CD4-positive, alpha-beta T cell treated with Interleukin-17A for 4 hours (primary cell): Measurements from ENCODE around the gene AQP5.

Experiments used
- DNase-seq: peaks from one replicate; pipeline ENCODE4 v3.0.0-alpha.2; 2020; ENCODE audit warnings: mixed read lengths

The AQP5 gene

DNA sequence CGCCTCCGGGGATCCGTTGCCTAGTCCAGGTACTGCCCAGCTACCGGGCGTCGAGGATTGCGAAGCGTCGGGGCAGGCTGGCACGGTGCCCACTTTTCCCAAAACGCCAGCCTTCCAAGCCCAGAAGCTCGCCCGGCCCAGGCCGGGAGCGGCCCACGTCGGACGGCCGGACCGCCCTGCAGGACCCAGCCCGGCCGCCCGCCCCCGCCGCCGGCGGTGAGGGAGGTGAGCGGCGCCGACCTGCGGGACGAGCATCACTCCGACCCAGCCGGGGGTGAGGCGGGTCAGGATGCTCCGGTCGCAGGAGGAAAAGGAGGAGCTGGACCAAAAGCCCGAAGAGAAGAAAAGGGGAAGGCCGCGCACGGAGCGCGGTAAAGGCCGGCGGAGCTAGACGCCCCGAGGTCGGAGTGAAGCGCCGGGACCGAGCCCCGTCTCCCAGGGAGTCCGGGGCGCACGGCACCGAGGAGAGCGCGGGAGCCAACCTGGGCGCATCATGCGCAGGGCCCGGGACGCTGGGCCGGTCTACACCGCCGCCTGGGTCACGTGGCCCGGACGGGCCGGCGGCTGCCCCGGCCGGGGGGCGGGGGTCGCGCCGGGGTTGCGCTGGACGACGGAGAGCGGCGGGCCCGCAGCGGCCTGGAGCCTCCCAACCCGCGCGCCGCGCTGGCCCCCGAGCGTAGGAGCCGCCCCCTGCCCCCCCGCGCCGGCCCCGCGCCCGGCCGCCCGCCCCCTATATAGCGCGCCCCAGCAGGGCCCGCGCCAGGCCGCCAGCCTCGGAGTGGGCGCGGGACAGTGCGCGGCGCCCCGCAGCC lies at the start of gene AQP5:
Gene AQP5 (plus strand): TSS at position 762 of the 812 bp plus-strand sequence. CDS start 146 bp downstream, outside the sequence.
- no peak for DNase-seq

DNA sequence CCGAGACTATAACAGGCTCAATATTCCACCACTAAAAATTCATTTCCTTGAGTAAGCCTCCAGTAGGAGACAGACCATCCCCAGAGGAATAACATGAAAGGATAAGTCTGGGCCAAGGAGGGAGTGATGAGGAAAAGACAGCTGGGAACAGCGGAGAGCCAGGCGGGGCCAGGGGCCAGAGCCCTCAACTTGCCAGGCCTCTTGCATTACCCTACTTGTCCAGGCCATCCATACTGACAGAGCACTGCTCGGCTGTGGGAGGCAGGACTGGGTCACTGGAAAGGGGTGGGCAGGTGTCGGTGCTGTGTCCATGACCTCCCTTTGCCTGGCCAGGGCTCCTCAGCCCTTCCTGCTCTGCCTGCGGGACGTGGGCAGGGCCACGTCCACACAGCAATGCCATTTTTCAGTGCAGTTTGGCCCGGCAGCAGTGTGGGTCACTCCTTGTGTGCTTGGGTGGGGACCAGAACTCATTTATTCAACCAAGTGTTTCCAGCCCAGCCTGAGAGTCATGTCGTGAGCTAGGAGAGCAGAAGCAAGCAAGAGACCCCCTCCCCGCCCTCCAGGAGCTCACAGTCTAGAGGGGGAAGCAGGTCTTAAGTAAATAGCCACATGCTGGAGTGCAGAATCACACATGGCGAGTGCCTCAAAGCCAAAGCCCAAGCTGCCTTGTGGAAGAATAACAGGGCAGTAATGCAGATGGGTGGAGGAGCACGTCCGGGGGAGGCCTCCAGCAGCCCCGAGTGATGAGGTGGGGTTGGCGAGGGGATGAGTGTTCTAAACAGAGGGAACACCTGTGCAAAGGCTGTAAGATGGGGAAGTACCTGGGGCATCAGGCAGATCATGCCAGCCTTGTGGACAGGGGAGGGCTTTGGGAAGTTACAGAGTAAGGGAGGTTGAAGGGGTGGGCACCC lies 49.1 kb upstream of the AQP5 start:
- DNase-seq, result no peak

DNA sequence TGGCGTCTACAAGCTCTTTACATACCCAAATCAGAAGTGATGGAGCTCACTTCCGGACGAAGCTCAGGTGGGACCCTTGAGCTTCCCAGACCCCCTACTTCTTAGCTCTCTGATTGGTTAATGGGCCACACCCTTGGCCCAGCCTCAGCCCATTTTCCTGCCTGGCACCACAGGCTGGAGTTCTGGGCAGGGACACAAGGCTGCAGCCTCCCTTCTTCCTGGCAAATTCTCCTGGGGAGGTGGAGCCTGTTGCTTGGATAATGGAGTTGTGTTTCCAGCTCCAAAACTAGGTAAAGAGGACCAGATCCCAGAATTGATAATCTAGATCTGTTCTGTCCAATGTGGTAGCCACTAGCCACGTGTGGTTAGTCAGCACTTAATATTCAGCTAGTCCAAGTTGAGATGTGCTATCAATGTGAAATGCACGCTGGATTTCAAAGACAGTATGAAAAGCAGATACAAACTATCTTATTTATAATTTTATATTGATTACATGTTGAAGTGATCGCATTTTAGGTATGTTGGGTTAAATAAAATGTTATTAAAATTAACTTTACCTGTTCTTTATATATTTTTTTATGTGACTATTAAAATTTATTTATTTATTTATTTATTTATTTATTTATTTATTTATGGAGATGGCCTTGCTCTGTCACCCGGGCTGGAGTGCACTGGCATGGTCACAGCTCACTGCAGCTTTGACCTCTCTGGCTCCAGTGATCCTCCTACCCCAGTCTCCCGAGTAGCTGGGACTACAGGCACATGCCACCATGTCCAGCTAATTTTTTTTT lies 45.3 kb upstream of the AQP5 start:
- DNase-seq, result no peak

DNA sequence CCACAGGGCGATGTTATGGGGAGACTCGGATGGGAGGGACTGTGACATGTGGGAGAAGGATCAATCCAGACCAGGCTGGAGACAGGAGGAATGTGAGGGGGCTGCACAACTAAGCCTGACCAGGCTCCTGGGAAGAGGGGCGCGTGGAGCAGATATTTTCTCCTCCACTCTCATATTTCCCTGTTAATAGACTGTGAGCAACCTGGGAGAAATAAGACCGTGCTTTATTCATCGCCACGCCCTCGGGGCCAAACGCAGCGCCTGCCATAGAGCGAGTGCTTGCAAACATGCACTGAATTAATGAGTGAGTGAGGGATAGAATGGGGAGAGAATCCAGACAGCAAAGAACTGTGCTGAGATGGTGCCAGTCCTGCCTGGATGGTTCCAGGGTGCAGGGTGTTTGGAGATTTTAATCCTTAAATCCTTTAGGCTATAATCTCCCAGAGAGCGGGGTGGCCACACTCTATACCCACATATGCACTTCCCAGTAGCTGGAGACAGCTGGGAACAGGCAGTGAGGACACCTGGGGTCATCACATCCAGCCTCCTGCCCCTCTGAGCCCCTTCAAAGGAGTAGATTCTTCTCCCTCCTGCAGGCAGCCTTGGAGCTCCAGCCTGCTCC lies 44.4 kb upstream of the AQP5 start:
- DNase-seq, result no peak

DNA sequence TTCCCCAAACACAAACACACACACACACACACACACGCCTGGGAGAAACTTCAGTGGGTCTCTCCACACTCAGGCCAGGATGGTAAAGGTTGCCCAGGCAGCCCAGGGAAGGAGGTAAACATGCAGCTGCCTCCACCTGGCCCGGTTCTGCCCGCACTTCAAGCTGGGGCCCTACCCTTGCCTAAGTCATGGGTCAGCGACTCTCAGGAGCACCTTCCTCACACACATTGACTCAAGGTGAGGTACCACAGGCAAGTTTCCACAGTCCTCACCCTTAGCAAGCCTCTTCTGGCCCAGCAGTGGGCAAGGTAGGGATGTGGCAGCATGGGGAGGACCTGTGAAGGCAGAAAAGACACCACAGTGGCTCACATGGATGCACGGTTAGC lies 43.9 kb upstream of the AQP5 start:
- no peak for DNase-seq

DNA sequence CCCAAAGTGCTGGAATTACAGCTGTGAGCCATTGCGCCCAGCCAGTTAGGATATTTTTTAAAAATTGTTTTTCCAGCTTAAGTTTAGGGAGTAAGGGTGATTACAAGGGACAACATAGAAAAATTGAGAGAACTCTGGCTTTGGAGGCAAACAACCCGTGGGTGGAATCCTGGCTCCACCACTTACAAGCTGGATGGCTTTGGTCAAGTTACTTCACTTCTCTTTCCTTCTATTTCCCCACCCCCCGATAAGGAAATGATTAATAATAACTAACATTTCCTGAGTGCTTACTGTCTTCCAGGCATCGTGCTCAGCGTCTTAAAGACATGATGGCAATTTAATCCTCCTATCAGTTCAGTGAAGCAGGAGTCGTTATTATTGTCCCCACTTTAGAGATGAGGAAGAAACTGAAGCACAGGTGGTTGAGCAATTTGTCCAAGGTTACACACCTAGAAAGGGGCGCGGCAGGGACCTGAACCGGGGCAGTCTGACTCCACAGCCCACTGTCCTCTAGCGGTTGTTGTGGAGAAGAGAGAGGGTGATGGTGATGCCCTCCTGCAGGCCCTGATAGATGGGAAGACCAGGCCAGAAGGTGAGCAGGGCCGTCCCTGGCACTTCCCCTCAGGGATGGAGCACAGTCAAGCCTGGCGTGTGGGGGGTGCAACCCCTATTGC lies 41.3 kb upstream of the AQP5 start:
- no peak for DNase-seq

DNA sequence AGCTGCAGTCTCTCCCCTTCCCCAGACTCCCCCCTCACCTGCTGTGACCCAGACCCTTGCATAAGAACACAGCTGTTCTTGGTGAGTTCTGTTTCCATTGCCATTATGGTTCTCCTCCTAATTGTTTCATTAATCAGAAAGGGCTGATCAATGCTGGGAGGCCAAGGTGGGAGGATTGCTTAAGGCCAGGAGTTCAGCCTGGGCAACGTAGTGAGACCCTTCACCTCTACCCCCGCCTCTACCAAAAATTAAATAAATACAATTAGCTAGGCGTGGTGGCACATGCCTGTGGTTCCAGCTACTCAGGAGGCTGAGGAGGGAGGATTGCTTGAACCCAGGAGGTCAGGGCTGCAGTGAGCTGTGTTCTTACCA lies 40.8 kb upstream of the AQP5 start:
- DNase-seq, result no peak

DNA sequence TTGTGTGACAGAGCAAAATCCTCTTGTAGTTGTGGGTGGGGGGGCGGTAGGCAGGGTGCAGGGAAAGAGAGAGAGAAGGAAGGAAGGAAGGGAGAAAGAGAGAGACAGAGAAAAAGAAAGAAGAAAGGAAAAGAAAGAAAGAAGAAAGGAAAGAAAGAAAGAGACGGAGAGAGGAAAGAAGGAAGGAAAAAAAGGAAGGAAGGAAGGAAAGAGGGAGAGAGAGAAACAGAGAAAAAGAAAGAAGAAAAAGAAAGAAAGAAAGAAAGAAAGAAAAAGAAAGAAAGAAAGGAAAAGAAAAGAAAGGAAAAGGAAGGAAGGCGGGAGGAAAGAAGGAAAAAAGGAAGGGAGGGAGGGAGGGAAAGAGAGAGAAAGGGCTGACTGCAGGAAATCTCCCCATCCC lies 40.4 kb upstream of the AQP5 start:
- DNase-seq, result no peak

DNA sequence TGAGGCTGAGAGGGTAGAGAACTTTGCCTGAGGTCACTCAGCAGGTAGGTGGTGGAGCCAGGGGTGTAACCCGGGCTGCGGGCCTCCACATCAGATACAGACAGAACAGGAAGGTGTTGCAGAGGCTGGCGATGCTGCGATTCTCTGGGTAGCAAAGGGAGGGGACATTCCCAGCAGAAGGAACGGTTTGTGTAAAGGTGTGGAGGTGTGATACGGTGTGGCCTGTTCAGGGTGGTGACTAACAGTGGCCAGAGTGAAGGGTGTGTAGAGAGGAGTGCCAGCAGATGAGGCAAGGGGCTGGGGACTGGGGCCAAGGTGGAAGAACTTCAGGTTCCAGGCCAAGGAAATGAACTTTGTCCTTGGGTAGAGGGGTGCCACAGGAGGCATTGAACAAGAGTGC lies 39.7 kb upstream of the AQP5 start:
- DNase-seq, result no peak

DNA sequence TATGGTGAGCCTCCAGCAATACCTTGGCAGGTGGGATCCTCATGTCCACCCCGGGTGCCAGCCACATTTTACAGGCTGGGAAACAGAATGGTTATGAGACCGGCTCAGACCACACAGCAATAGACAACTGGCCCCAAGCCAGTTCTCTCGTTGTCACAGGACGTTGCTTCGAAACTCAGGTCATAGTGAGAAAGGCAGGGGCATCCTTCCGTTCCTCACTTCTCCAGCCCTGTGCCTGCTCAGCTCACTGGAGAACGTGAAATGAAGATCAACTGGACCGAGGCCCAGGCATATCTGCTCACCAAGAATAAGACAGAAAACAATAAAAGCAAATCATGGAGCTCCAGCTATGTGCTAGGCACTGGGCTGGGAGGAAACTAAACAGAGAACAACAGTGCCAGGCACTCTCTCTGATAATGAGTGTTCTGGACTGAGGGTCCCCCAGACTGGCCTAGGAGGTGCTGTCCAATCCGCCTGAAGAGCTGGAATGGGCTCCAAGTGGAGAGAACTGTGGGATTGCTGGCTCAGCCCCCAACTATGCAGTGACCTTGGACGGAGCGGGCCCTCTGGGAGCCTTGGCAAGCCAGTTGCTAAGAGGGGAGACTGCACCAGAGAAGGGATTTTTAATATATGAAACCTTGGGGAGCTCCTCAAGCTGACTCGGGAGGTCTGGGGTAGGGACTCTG lies 39.2 kb upstream of the AQP5 start:
- no peak for DNase-seq

DNA sequence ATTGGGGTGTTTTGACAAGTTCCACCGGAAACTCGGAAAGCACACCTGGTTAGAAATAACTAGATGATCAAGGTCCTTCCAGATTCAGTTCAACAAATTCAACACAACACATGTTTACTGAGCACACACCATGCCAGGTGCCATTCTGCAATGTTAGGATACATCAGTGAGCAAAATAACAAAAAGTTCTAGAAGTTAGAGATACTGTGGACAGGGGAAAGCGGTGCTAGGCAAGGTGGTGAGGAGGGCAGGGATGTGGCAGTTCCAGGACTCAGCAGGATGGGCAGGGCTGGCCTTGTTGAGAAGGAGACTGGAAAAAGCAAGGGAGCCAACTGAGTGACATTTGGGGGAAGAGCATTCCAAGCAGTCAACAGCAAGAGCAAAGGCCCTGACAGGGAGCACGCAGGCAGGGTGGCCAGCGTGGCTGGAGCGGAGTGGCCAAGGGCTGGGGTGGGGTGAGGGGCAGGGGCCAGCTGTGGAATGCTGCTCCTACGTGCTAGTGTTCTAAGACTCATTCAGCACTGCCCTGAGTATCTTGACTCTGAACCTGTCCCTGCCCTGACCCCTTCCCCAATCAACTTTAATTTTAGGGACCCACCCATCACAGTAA lies 38.5 kb upstream of the AQP5 start:
- no peak for DNase-seq

DNA sequence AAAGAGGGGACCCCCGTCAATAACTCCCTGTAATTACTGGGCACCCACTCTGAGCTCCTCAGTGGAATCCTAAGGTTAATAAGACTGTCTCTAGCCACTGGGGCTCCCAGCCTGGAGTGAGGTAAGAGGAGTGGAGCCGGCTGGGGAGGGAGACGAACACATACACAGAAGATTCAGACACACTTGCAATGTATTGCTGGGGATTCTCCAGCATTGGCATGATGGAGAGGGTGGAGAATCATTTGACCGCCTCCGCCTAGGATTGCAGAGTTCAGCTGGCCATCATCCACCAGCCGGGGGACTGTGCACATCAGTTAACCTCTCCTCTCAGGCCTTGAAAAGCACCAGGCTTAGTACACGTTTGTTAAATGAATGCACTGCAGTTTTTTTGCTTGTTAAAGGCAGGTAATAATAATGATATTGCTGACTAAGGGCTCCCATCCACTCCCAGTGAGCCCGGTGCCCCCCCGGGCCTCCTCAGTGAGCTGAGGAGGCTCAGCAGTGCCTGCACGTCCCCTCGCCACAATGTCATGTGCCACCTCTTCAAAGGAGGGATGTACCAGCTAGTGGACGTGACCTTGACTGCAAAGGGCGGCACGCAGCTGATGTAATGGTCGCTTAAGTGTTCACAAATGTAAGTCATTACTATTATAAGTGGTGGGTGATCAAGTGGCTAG lies 37.7 kb upstream of the AQP5 start:
- no peak for DNase-seq

DNA sequence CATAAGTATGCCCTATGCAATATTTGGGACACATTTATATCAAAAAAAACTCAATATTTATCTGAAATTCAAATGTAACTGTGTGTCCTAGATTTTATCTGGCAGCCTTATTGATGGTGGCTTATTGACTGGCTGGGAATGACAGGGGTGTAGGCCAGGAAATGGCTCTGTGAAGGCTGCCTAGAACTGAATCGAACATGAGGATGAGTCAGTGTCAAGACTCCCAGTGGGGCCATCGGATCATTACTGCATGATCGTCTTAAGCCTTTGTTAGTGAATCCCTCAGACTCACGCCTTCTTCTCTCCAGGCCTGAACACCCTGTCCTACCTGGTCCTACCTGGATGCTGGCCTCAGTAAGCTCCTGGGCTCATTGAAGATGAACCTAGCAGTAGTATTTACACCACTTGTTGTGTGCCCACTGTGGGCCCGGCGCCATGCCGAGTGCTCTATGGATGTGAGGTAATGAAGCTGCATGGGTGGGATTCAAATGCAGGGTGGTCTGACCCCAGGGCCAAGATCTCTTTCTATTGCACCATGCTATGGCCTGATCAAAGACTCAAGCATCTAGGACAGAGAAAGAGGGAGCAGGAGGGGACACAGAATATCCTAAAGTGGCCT lies 36.9 kb upstream of the AQP5 start:
- no peak for DNase-seq

DNA sequence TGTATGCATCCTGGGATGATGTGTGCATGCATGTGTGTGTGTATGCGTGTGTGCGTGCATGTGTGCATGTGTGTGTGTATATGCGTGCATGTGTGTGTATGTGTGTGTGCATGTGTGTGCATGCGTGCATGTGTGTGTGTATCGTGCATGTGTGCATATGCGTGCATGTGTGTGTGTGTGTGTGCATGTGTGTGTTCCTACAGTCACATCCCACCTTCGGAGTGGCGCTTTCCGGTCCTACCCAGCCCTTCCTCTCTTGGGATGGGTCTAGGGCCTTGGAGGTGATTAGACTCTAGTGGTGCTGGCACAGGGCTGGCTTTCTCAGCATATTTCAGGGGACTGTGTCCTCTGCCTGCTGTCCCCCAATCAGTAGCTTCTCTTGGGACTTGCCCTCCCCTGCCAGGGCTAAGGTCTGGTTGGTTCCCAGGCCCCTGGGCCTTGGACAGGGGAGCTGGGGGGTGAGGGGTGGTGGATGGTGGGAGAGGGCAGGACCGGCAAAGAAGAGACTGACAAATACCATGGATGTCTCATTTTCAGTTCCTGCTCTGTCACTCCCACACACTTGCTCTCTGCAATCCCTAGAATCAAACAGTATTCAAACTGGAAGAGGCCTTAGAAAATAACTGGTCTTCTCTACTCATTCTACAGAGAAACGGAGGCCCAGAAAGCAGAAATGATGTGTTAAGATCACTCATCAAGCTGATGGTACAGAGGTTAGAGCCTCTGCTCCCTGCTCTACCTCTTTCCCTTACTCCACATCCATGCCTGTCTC lies 36.1 kb upstream of the AQP5 start:
- no peak for DNase-seq

DNA sequence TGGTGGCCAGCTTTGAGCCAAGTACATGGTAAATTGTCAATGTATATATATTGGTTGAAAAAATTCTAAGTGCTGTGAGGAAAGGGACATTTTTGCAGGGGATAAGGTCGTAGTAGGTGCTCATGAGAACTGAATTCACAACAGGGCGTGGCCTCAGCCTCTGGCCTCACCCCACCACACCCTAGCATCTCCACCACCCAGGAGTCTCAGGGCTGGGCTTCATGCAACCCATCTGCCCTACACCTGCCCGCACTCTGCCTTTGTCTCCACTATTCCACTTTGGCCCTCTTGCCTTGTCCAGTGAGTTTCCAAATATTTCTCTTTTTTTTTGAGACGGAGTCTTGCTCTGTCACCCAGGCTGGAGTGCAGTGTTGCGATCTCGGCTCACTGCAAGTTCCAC lies 33.2 kb upstream of the AQP5 start:
- no peak for DNase-seq

DNA sequence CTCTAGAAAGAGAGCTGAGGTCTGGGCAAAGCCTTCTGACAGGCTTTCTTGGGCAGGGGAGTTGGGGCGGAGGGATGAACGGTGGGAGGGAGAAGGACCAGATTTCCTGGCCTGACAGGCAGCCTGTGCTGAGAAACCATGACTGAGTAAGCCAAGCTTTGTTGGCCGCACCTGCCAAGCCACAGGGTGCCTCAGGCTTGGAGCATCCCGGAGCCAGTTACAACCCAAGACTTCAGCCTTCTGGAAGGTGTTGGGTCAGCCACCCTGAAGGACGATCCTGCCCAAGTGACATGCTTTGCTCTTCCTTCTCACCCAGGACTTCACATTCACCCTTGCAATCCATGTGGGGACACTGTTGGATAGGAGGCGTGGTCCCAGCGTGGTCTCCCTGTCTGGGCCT lies 32.1 kb upstream of the AQP5 start:
- no peak for DNase-seq

DNA sequence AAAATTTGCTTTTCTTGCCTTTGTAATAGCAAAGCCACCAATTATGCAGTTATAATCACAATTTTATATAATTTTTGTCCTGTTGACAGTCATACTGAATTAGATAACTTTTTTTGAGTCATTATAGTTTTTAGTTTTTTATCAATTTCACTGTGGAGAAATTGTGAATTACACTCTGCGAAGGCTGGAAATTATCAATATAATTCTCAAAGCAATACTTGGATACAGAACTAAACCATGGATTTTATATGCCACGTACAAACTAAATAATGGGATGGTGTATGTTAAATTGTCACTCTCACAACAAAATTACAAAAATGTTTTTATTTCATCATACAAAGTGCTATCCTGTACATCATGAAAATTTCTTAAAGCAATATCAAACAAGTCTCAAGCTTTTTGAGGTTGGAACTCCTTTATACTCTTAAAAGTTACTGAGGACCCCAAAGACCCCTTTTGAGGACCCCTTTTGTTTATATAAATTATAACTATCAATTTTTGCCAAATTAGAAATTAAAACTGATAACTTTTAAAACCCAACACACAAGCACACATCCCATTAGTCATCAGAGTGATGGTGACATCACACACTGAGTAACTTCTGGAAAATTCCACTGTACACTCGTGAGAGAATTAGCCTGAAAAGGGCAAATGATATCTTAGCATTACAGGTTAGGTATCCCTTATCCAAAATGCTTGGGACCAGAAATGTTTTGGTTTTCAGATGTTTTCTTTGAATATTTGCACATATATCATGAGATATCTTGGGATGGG lies 31.0 kb upstream of the AQP5 start:
- DNase-seq, result no peak

DNA sequence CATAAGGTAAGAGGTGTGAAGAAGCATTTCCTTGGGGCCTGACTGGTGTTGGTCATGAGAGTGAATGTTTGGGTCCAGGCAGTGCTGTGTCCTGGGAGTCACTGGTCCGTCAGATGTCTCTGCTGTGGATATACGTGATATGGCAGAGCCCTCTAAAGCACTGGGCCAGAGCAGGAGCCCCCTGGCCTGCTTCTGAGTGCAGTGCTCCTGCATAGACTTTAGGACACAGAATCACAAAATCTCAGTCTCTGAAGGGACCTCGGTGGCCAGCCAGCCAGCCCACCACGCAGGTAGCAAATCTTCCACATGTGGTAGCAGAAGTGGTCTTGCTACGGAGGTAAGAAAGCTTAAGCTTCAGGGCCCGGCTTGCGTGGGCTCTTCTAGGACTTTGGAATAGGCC lies 29.6 kb upstream of the AQP5 start:
- no peak for DNase-seq
